ENCODE results near the gene C1orf21.
"Not testable (repeated sequence)": the region's sequence is repeated elsewhere in the genome, so short reads cannot be mapped to it uniquely, and the experiment has no call there.

The C1orf21 gene

GRCh38 chr1:184386312-184387068 is at the start of gene C1orf21:
Gene C1orf21, plus strand, starts transcription at chr1:184387029. Its CDS starts 90,481 bp downstream, at chr1:184477510.
- Histone ChIP-seq H2AFZ (peak within 1 kb of the TSS; percentile 92), H3K79me2 (no peaks in the 10 kb centered on the region), H3K9ac (peak within 1 kb of the TSS; percentile 46), H3K4me1 (no peaks in the 10 kb centered on the region), H3K36me3 (ENCODE audit: control insufficient read depth, insufficient read depth, low read length) (no peaks in the 10 kb centered on the region), H3K4me3 (ENCODE audit: low read depth, low read length) (peak within 1 kb of the TSS; percentile 65), H3K27ac (peak within 1 kb of the TSS; percentile 53), H3K4me2 (ENCODE audit: low read length) (peak within 1 kb of the TSS; percentile 98), H3K9me3 (ENCODE audit: control insufficient read depth, low read length) (no peaks in the 10 kb centered on the region), H3K27me3 (ENCODE audit: control insufficient read depth, insufficient read depth, low read length) (no peaks in the 10 kb centered on the region)
- no peak for TF ChIP-seq CTCF (IDR thresholded peaks at IDR 0.05)

GRCh38 chr1:184337865-184338264 is 49.0 kb upstream of the C1orf21 start:
- H3K27me3 ChIP-seq (ENCODE audit: control insufficient read depth, insufficient read depth, low read length); H3K9me3 ChIP-seq (ENCODE audit: control insufficient read depth, low read length); H3K79me2 ChIP-seq; H3K4me2 ChIP-seq (ENCODE audit: low read length); H3K4me1 ChIP-seq; H3K9ac ChIP-seq; H3K27ac ChIP-seq; H2AFZ ChIP-seq; H3K4me3 ChIP-seq (ENCODE audit: low read depth, low read length); H3K36me3 ChIP-seq (ENCODE audit: control insufficient read depth, insufficient read depth, low read length): not testable (repeated sequence)

- H3K79me2 ChIP-seq = no peaks in the 10 kb centered on the region
- H3K9ac ChIP-seq = no peak overlapping the region
- H3K4me1 ChIP-seq = no peaks in the 10 kb centered on the region
- no peak overlapping the region for H2AFZ ChIP-seq
- no peaks in the 10 kb centered on the region for H3K36me3 ChIP-seq (ENCODE audit: control insufficient read depth, insufficient read depth, low read length)
- H3K4me2 ChIP-seq (ENCODE audit: low read length) = no peak overlapping the region
- no peaks in the 10 kb centered on the region for H3K27me3 ChIP-seq (ENCODE audit: control insufficient read depth, insufficient read depth, low read length)
- H3K27ac ChIP-seq = no peak overlapping the region
- no peak for TF ChIP-seq CTCF (IDR thresholded peaks at IDR 0.05)
- no peak overlapping the region for H3K4me3 ChIP-seq (ENCODE audit: low read depth, low read length)
- no peaks in the 10 kb centered on the region for H3K9me3 ChIP-seq (ENCODE audit: control insufficient read depth, low read length)
These were observed 45.8 kb upstream of the C1orf21 start for GRCh38 chr1:184340984-184341383.

DNA sequence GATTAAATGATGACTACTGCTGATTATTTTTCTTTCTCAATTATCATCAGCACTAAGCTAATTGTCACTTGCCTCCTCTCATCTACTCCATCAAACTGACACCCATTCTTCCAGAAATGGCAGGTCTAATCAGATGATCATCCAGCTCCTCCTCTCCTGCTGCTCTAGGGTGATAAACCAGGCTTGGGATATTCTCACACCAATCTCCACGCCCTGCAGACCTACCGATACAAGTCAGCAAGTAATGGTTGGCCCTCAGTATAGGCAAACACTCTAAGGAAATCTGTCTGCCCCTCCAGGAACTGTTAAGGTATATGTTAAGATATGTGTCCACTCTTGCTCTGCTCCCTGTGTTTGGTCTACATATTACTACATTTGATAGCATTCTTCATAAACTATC is 36.3 kb upstream of the C1orf21 start:
- Histone ChIP-seq H3K4me2 (ENCODE audit: low read length) (no peak overlapping the region), H3K79me2 (no peaks in the 10 kb centered on the region), H3K27me3 (ENCODE audit: control insufficient read depth, insufficient read depth, low read length) (no peaks in the 10 kb centered on the region), H3K27ac (no peak overlapping the region), H3K9me3 (ENCODE audit: control insufficient read depth, low read length) (no peaks in the 10 kb centered on the region), H3K36me3 (ENCODE audit: control insufficient read depth, insufficient read depth, low read length) (no peaks in the 10 kb centered on the region), H3K9ac (no peak overlapping the region), H3K4me1 (no peaks in the 10 kb centered on the region), H2AFZ (no peak overlapping the region), H3K4me3 (ENCODE audit: low read depth, low read length) (no peak overlapping the region)
- TF ChIP-seq CTCF (IDR thresholded peaks at IDR 0.05) = no peak

- Histone ChIP-seq H3K4me1 (no peaks in the 10 kb centered on the region), H3K9me3 (ENCODE audit: control insufficient read depth, low read length) (no peaks in the 10 kb centered on the region), H3K4me2 (ENCODE audit: low read length) (no peak overlapping the region), H3K4me3 (ENCODE audit: low read depth, low read length) (no peak overlapping the region), H3K79me2 (no peaks in the 10 kb centered on the region), H2AFZ (no peak overlapping the region), H3K27me3 (ENCODE audit: control insufficient read depth, insufficient read depth, low read length) (no peaks in the 10 kb centered on the region), H3K9ac (no peak overlapping the region), H3K36me3 (ENCODE audit: control insufficient read depth, insufficient read depth, low read length) (no peaks in the 10 kb centered on the region), H3K27ac (no peak overlapping the region)
- no peak for TF ChIP-seq CTCF (IDR thresholded peaks at IDR 0.05)
These were observed 35.3 kb upstream of the C1orf21 start for GRCh38 chr1:184351416-184351975.

Data from parathyroid adenoma (tissue), 2 donors.